LoVo (cell line): Measurements from ENCODE around the gene PID1.
A peak's percentile ranks its signal among the peaks of the same experiment; 100 is the strongest.

Source experiments
- DNase-seq: peaks from one replicate; pipeline ENCODE4 v3.0.0-alpha.2; 2016; ENCODE audit warnings: low spot score

Gene PID1

DNA sequence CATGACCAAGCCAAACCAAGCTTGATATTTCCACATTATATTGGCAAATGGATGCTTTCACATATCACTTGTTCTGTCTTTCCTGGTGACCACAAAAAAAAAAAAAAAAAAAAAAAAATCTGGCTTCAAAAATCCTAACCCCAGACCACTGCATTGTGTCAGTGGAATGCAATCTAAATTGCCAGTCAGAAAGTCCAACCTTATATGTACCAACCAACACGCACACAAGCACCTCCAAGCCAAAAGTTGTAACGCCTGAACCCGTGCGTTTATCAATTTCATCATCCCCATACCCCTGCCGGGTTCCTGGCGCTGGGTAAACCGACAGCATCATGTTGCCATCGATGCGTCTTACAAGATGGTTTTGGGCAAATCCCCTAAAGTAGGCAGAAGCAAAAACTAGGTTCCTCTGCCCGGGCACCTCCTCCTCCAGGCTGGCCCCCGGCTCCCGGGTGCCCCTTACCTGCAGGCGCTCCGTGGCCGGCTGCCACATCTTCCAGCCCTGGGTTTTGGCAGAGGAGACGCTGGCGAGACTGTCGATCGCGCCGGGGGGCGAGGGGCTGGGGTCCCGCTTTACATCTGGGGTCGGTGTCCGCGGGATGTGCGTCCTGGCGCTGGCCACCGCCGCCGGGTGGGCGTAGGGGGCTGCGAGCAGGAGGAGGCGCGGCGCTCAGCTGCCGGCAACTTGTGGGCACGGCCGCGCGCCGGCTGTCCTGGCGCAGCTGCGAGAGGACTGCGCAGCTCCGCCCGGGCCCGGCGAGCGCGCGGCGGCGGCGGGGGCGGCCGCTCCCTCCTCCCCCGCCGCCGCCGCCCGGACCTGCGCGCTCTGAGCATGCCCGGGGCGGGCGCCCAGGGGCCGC, at the start of gene PID1:
TSS of gene PID1 (minus strand) at position 737 of the 860 bp plus-strand sequence. CDS start at position 493, 244 bp downstream.
- peak; percentile 69 for DNase-seq

DNA sequence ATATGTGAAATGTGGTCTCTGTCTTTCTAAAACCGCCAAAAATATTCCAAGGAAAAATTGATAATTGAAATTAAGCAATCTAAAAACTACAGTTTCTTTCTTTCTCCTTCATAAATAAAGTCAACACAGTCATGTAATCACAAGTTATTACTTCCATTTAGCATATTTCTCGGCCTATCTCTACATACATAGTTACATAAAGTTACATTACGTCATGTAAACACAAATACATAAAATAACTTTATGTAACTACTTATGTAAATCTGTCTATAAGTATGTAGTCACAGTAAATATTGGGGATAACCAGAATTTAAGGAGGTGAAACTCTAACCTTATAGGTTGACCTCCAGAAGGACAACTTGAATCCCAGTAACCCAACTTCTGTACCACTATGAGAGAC, 48.5 kb upstream of the PID1 start:
- DNase-seq, result no peak

DNA sequence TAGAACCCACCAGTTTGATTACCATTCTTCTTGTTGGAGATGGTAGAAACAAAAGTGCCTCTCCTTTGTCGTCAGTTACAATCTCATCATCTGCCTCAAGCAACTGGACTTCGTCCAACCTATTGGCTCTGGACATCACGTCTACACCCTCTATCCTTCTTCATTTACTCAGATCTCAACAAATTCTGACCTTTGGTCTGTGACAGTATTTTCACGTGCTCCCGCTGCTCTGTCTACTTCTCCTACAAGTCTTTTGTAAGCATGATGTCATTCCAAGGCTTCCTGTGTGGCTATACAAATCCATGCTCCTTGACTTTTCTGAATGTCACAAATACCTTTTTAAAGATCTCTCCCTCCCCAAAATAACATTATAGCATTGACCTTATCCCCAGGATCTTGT, 43.0 kb upstream of the PID1 start:
- no peak for DNase-seq

DNA sequence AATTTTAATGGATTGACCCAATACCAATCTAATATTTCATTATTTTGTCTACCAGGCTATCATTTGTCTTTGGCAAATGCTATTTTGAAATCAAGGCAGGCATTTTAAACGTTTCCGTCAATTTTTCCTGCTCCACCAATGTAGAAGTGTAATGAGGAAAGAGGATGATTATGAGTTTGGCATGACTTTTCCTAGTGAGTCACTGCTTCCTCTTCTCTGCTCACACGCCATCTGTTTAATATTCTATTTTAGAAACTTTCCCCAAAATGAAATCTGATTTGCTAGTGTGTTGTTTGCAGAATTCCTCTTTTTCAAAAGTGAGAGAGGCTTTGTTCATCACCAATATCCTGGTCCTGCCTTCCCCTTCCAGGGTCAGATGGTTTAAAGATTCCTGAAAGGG, 42.5 kb upstream of the PID1 start:
- no peak for DNase-seq

DNA sequence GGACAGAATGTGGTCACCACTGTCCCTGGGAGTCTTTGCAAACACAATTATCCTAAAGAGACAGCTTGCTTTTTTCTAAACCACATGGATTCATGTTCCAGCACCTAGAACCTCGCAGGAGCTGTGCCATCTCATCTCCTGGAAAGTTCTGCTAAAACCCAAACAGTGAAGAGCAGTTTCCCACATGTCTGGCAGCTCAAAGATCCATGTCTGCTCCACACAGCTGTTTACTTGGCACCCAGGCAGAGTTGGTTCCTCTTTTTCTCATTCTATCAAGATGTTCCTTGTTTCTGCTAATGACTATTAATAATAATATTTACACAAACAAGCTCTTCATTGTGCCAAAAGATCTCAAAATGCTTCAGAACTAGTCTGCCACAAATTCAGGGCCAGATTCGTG, 30.1 kb upstream of the PID1 start:
- no peak for DNase-seq

DNA sequence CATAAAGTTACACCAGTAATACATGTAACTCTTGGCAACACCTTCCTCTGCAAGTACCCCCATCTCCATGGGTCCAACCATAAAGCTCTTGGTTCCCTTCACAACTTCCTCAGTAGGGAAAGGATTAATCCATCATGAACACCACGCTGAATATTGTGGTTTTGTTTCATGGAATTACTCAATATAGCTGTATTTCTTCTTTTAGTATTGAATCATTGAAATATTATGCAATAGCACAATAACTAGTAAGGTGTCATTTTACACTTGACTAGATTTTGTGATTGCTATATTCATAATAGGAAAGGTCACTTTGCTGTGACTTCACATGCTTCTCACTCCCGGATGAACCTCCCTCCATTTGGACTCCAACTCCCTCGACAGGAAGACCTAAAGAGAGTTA, 29.7 kb upstream of the PID1 start:
- no peak for DNase-seq

DNA sequence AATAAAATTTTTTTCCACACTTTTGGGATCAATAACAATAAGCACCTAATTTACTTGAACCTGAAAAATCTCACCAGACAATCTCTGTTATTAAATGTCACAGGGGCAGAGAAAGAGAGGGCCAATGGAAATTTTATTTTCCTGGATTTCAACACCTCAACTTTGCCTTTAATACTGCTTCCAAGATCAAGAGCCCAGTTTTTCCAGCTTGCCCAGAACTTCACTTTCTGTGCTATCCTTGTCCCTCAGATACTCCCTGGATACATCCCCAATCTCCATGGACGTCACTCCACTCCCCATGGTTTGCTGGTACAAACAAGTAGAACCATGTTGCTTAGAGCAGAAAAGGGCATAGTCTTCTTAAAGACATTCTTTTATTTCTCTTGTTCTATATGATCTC, 29.3 kb upstream of the PID1 start:
- DNase-seq, result no peak

- no peak for DNase-seq
These were observed 26.2 kb upstream of the PID1 start for GRCh38 chr2:229297247-229297646.

DNA sequence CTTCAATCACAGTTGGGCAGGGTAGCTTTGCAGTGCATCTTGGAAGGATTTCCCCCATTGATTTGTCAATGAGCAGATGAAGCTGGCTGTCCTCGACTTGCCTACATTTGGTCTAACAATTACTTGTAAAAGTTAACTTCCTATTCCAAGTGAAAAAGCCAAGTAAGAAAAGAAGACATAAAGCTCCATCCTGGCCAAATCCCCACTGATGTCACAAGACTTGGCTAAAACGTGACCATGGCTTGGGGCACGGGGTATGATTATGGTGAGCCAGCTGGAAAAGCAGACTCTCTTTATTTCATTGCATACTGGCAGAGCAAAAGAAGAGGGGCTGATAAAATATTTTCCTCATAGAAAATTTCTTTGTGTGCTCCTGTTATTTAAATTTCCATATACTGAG, 25.4 kb upstream of the PID1 start:
- DNase-seq, result no peak

- DNase-seq, result no peak
These were observed 24.9 kb upstream of the PID1 start for GRCh38 chr2:229296016-229296415.

GRCh38 chr2:229287823-229288222, 16.7 kb upstream of the PID1 start:
- no peak for DNase-seq

- no peak for DNase-seq
These were observed 11.9 kb upstream of the PID1 start for GRCh38 chr2:229282758-229283546.

DNA sequence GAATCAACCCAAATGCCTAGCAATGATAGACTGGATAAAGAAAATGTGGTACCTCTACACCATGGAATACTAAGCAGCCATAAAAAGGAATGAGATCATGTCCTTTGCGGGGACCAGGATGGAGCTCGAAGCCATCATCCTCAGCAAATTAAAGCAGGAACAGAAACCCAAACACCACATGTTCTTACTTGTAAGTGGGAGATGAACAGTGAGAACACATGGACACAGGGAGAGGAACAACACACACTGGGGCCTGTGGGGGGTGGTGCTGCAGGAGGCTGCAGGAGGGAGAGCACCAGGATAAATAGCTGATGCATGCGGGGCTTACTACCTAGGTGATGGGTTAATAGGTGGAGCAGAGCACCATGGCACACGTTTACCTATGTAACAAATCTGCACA, 8.4 kb upstream of the PID1 start:
- no peak for DNase-seq

- DNase-seq, result no peak
These were observed 4.4 kb upstream of the PID1 start for GRCh38 chr2:229275506-229275905.

GRCh38 chr2:229273723-229274338, 2.7 kb upstream of the PID1 start:
- DNase-seq, result peak; percentile 84

GRCh38 chr2:229273006-229273722, 2.1 kb upstream of the PID1 start:
- no peak for DNase-seq

DNA sequence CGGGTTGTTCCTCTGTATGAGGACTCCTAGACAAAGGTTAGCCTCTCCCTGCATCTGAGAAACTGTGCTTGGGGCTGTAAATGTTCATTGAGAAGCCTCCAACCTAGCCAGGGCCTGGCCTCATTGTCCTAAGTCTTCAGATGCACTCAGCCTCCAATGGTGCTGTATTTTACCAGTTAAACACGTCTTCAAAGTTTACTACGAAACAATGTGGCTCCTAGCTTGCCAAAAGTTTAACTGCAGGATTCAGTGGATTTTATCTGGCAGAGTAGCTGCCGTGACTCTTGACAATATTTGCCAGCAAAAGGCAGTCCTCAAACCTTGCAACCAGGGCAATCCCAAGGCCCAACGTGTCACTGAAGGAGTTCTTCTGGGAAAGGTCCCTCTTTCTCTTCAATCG, 1.1 kb downstream of the PID1 start:
- DNase-seq, result no peak

DNA sequence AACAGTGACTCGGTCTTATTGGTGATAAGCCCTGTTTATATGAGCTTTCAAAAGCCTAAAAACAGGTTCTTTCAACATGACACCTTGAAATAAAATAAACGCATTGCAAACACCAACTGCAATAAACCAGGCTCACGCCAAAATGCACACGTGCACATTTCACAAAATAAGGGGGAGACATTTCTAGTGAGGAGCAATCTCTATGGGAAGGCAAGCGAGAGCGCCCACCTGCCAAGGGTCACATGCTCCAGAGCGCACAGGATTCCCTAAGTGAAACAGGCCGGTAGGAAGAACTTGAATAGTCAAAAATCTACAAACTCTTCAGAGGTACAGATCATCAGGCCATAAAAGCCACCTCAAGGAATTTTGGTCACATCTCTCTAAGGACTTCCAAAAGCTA, 1.9 kb downstream of the PID1 start:
- no peak for DNase-seq

DNA sequence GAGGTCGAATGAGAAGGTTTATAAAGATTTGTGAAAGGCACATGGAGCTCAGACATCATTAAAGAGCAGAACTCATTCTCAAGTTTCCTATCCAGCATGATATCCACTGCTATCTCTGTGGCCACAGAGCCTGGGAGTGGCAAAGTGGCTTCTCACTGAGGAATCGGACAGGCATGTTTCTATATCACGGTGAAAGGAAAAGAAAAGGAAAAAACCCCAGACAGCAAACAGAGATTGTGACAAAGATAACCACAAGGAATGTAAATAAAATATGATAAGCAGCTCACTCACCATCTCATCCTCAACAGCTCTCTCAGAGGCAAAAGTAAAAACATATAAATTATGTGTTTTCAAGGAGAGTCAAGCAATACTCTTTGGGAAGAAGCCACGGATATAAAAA, 2.5 kb downstream of the PID1 start:
- DNase-seq, result peak; percentile 41

GRCh38 chr2:229267080-229267479, 4.0 kb downstream of the PID1 start:
- DNase-seq, result no peak

DNA sequence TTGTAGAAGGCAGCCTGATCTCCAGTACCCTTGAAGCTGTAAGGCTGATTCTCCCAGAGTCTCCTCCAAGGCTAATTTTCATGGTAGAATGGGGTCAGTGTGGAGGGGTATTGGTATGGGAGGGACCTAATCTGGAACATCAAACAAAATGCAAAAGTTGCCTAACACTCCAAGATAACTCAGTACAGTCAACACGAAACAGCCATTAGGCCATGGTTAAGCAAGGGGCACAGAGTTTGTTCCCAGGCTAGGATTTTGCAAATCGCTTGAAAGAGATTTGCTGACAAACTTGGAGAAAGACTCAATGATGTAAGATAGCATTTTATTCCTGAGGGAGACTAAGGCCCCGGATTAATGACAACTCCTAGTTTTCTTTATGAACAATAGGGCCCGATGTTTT, 5.4 kb downstream of the PID1 start:
- no peak for DNase-seq

- no peak for DNase-seq
These were observed 9.5 kb downstream of the PID1 start for GRCh38 chr2:229261599-229261998.
